Measurements from ENCODE around the gene APBB1.

DNA sequence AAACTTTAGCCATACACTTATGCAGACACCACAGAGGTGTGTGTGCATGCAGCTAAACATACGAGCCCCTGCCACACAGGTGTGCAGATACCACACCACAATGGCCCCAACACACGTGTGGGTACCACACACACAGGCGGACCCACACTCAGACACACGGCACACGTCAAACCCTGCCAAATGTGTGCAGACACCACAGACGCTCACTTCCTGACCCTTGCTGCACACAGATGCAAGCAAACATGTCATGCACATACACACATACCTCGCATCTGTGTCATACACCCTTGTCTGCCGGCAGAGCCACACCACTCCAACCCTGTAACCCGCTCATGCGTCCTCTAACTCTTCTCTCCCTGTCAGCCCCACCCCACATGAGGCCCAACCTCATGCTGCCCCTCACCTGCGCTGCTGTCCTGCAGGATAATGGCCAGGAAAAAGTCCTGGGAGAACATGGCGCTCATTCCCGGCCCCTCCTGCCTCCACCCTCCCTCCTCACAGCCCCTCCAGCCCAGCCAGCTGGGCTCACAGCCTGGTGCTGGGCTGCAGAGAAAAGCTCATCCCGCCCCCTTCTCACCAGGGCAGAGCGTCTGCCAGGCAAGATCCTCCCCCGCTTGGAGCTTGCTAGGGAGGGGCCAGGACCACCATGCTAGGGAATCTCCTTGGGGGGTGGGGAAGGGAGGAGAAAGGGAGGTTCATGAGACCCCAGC is 14.4 kb downstream of the APBB1 start:
- no peak for TF ChIP-seq POLR2A (IDR thresholded peaks at IDR 0.05)
- TF ChIP-seq, protein P1, sequence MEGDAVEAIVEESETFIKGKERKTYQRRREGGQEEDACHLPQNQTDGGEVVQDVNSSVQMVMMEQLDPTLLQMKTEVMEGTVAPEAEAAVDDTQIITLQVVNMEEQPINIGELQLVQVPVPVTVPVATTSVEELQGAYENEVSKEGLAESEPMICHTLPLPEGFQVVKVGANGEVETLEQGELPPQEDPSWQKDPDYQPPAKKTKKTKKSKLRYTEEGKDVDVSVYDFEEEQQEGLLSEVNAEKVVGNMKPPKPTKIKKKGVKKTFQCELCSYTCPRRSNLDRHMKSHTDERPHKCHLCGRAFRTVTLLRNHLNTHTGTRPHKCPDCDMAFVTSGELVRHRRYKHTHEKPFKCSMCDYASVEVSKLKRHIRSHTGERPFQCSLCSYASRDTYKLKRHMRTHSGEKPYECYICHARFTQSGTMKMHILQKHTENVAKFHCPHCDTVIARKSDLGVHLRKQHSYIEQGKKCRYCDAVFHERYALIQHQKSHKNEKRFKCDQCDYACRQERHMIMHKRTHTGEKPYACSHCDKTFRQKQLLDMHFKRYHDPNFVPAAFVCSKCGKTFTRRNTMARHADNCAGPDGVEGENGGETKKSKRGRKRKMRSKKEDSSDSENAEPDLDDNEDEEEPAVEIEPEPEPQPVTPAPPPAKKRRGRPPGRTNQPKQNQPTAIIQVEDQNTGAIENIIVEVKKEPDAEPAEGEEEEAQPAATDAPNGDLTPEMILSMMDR (IDR thresholded peaks at IDR 0.05) = no peak

Data from Peyer's patch (tissue), 4 donors.